ENCODE results near the gene CFAP61.
"Not testable (repeated sequence)": the region's sequence is repeated elsewhere in the genome, so short reads cannot be mapped to it uniquely, and the experiment has no call there.

CFAP61 gene

GRCh38 chr20:20085071-20085470 is 32.7 kb downstream of the CFAP61 start:
- no peak overlapping the region for H3K4me3 ChIP-seq
- H3K27ac ChIP-seq, result no peak overlapping the region

GRCh38 chr20:20085812-20086211 is 33.5 kb downstream of the CFAP61 start:
- Histone ChIP-seq H3K27ac (no peak overlapping the region), H3K4me3 (no peak overlapping the region)

- H3K27ac ChIP-seq, result no peak overlapping the region
- no peak overlapping the region for H3K4me3 ChIP-seq
Measured at GRCh38 chr20:20089018-20089417, 36.7 kb downstream of the CFAP61 start.

GRCh38 chr20:20089939-20090338 is 37.6 kb downstream of the CFAP61 start:
- H3K27ac ChIP-seq, result no peak overlapping the region

GRCh38 chr20:20092827-20093226 is 40.5 kb downstream of the CFAP61 start:
- no peak overlapping the region for H3K4me3 ChIP-seq
- no peak overlapping the region for H3K27ac ChIP-seq

More at GRCh38 chr20:20089939-20090338, 37.6 kb downstream of the CFAP61 start:
- no peak overlapping the region for H3K4me3 ChIP-seq

GRCh38 chr20:20094410-20094809 is 42.1 kb downstream of the CFAP61 start:
- no peak overlapping the region for H3K27ac ChIP-seq
- H3K4me3 ChIP-seq, result no peak overlapping the region

GRCh38 chr20:20095114-20095872 is 43.0 kb downstream of the CFAP61 start:
- Histone ChIP-seq H3K27ac (no peak overlapping the region), H3K4me3 (no peak overlapping the region)

- Histone ChIP-seq H3K4me3 (no peak overlapping the region), H3K27ac (no peak overlapping the region)
Measured at GRCh38 chr20:20096421-20096820, 44.1 kb downstream of the CFAP61 start.

- no peak overlapping the region for H3K4me3 ChIP-seq
- H3K27ac ChIP-seq, result no peak overlapping the region
Measured at GRCh38 chr20:20100881-20101280, 48.5 kb downstream of the CFAP61 start.

GRCh38 chr20:20102163-20102562 is 49.8 kb downstream of the CFAP61 start:
- H3K27ac ChIP-seq, result no peak overlapping the region
- no peak overlapping the region for H3K4me3 ChIP-seq

- no peak overlapping the region for H3K4me3 ChIP-seq
- no peak overlapping the region for H3K27ac ChIP-seq
Measured at GRCh38 chr20:20102716-20103258, 50.5 kb downstream of the CFAP61 start.

- H3K27ac ChIP-seq, result no peak overlapping the region
- no peak overlapping the region for H3K4me3 ChIP-seq
Measured at GRCh38 chr20:20103486-20103885, 51.2 kb downstream of the CFAP61 start.

- H3K27ac ChIP-seq, H3K4me3 ChIP-seq: not testable (repeated sequence)
Measured at GRCh38 chr20:20123187-20123586, 70.9 kb downstream of the CFAP61 start.

GRCh38 chr20:20130399-20130798 is 78.1 kb downstream of the CFAP61 start:
- Histone ChIP-seq H3K27ac (no peak overlapping the region), H3K4me3 (no peak overlapping the region)

GRCh38 chr20:20134941-20135575 is 82.7 kb downstream of the CFAP61 start:
- H3K4me3 ChIP-seq, result no peak overlapping the region
- no peak overlapping the region for H3K27ac ChIP-seq

- Histone ChIP-seq H3K4me3 (no peak overlapping the region), H3K27ac (no peak overlapping the region)
Measured at GRCh38 chr20:20136313-20136712, 84.0 kb downstream of the CFAP61 start.

GRCh38 chr20:20137851-20138250 is 85.5 kb downstream of the CFAP61 start:
- no peak overlapping the region for H3K4me3 ChIP-seq

GRCh38 chr20:20138301-20139064 is 86.2 kb downstream of the CFAP61 start:
- Histone ChIP-seq H3K4me3 (no peak overlapping the region), H3K27ac (no peak overlapping the region)

More at GRCh38 chr20:20137851-20138250, 85.5 kb downstream of the CFAP61 start:
- no peak overlapping the region for H3K27ac ChIP-seq

GRCh38 chr20:20139403-20139802 is 87.1 kb downstream of the CFAP61 start:
- H3K27ac ChIP-seq, result no peak overlapping the region
- no peak overlapping the region for H3K4me3 ChIP-seq

- no peak overlapping the region for H3K4me3 ChIP-seq
- H3K27ac ChIP-seq, result no peak overlapping the region
Measured at GRCh38 chr20:20143165-20143564, 90.8 kb downstream of the CFAP61 start.

Measured in skin epidermis (tissue), 12 donors.